Right atrium auricular region (tissue), 2 donors: ENCODE results near the gene CLDN3. TPM values are rescaled to one million over a fixed set of nuclear protein-coding genes. Genes with fewer than 3 reads are reported as not detected.
A peak's percentile ranks its signal among the peaks of the same experiment; 100 is the strongest.

ENCODE experiments used
- DNase-seq: peaks from one replicate; pipeline ENCODE4 v3.0.0-alpha.2; 2019; ENCODE audit warnings: low spot score
- H3K27ac ChIP-seq, 2 donors: fragments of 200-600 bp; sonication (generic); 1 replicate in 1 of 2; 2 replicates in 1 of 2; pipeline ENCODE4 v1.5.1; 2016 to 2019
- H3K27me3 ChIP-seq, 2 donors: fragments of 200-600 bp; sonication (generic); one replicate each; pipeline versions ENCODE4 v1.5.1 to v1.6.0; 2017 to 2019
- H3K36me3 ChIP-seq: fragments of 200-600 bp; sonication (generic); one replicate; pipeline ENCODE4 v1.5.1; 2016
- H3K4me1 ChIP-seq, 2 donors: fragments of 200-600 bp; sonication (generic); one replicate each; pipeline versions ENCODE4 v1.5.1 to v1.6.0; 2017 to 2019
- H3K4me3 ChIP-seq, 2 donors: fragments of 200-600 bp; sonication (generic); 1 replicate in 1 of 2; 2 replicates in 1 of 2; pipeline ENCODE4 v1.5.1; 2017 to 2019; ENCODE audit warnings: mild to moderate bottlenecking in 1 of 2, moderate library complexity in 1 of 2
- H3K9me3 ChIP-seq, 2 donors: fragments of 200-600 bp; sonication (generic); one replicate each; pipeline ENCODE4 v1.5.1; 2019
- CTCF ChIP-seq, 2 donors: fragments of 200-600 bp; sonication (generic); IDR thresholded peaks; one replicate each; pipeline ENCODE4 v1.5.1; 2019; ENCODE audit warnings: antibody characterized with exemption in 2 of 2
- total RNA-seq, 2 donors: library from RNA; depleted of rRNA; stranded (reverse); fragments of >200 nt; gene quantifications; one replicate each; pipeline ENCODE4 v1.1.0, GENCODE V29; 2016

CLDN3 gene
- total RNA-seq, 2 donors from 2014 or later: not detected

GRCh38 chr7:73742753-73743641, 27.1 kb downstream of the CLDN3 start:
- Histone ChIP-seq H3K27ac (no peak overlapping the region), H3K9me3 (no peaks in the 10 kb centered on the region), H3K27me3 (no peaks in the 10 kb centered on the region), H3K4me3 (peak overlapping the region in 1 of 2 donors; percentile 25), H3K4me1 (peaks cover 0 to 21% of the 10 kb centered on the region in 2 donors), H3K36me3 (no peaks in the 10 kb centered on the region)
- DNase-seq: no peak
- no peak for TF ChIP-seq CTCF (IDR thresholded peaks at IDR 0.05)

- peaks cover 2% of the 10 kb centered on the region for H3K36me3 ChIP-seq
- no peak overlapping the region for H3K27ac ChIP-seq
Measured at GRCh38 chr7:73742338-73742752, 27.7 kb downstream of the CLDN3 start.

GRCh38 chr7:73741600-73741999, 28.5 kb downstream of the CLDN3 start:
- no peak overlapping the region for H3K27ac ChIP-seq
- no peaks in the 10 kb centered on the region for H3K27me3 ChIP-seq
- peaks cover 9% of the 10 kb centered on the region for H3K36me3 ChIP-seq
- no peak for DNase-seq
- TF ChIP-seq CTCF (IDR thresholded peaks at IDR 0.05): no peak
- peaks cover 0 to 31% of the 10 kb centered on the region in 2 donors for H3K4me1 ChIP-seq
- H3K9me3 ChIP-seq: no peaks in the 10 kb centered on the region
- no peak overlapping the region for H3K4me3 ChIP-seq

More at GRCh38 chr7:73742338-73742752, 27.7 kb downstream of the CLDN3 start:
- no peak overlapping the region for H3K4me3 ChIP-seq
- peaks cover 0 to 28% of the 10 kb centered on the region in 2 donors for H3K4me1 ChIP-seq
- no peaks in the 10 kb centered on the region for H3K27me3 ChIP-seq
- TF ChIP-seq CTCF (IDR thresholded peaks at IDR 0.05): no peak
- no peaks in the 10 kb centered on the region for H3K9me3 ChIP-seq
- DNase-seq: no peak

GRCh38 chr7:73740771-73741170, 29.3 kb downstream of the CLDN3 start:
- H3K4me1 ChIP-seq: peaks cover 0 to 31% of the 10 kb centered on the region in 2 donors
- peaks cover 18% of the 10 kb centered on the region for H3K36me3 ChIP-seq
- H3K27ac ChIP-seq: no peak overlapping the region
- H3K4me3 ChIP-seq: no peak overlapping the region
- TF ChIP-seq CTCF (IDR thresholded peaks at IDR 0.05): no peak
- H3K27me3 ChIP-seq: no peaks in the 10 kb centered on the region
- H3K9me3 ChIP-seq: no peaks in the 10 kb centered on the region
- DNase-seq: no peak

GRCh38 chr7:73740212-73740611, 29.9 kb downstream of the CLDN3 start:
- Histone ChIP-seq H3K36me3 (peaks cover 23% of the 10 kb centered on the region), H3K9me3 (no peaks in the 10 kb centered on the region), H3K4me3 (no peak overlapping the region), H3K27ac (no peak overlapping the region), H3K27me3 (no peaks in the 10 kb centered on the region), H3K4me1 (peaks cover 0 to 31% of the 10 kb centered on the region in 2 donors)
- DNase-seq: no peak
- TF ChIP-seq CTCF (IDR thresholded peaks at IDR 0.05): no peak
